HCT116 (cell line): ENCODE measurements around the gene ENTREP1. TPM values are rescaled to one million over a fixed set of nuclear protein-coding genes. Genes with fewer than 3 reads are reported as not detected.

Experiments used
- ATAC-seq: fragments of 200-7000 bp; cut with Tn5 transposase; 2 replicates; pipeline ENCODE4 v1.9.1; 2020; ENCODE audit warnings: mild to moderate bottlenecking, moderate library complexity
- BruUV-seq: library from RNA; stranded (reverse); fragments of 400-500 nt; replicated peaks from 2 replicates; lab custom pipeline; 2021; lab: Mats Ljungman, UMichigan
- CTCF ChIA-PET: fragments of 300-600 bp; sonication (Branson Sonifier 250); formaldehyde crosslinking; loops from one replicate; lab custom pipeline; 2021; ENCODE audit warnings: antibody characterized with exemption; lab: Charles Lee
- POLR2A ChIA-PET: fragments of 300-600, 350-600 bp; sonication (Branson Sonifier 250); formaldehyde crosslinking; loops from one replicate; lab custom pipeline; 2021; ENCODE audit warnings: antibody characterized with exemption; lab: Charles Lee
- RAD21 ChIA-PET, 2 experiments: fragments of 300-600 bp; sonication (Branson Sonifier 250); formaldehyde crosslinking; loops; one replicate each; lab custom pipeline; 2023; ENCODE audit warnings: low total read pairs in 2 of 2; ENCODE audit not compliant: uncharacterized antibody in 2 of 2, unreplicated experiment in 2 of 2, low non-redundant PET in 1 of 2; lab: Charles Lee
- DNase-seq: peaks from one replicate; pipeline ENCODE4 v3.0.0-alpha.2; 2010; ENCODE audit warnings: low read depth, low spot score
- H2AFZ ChIP-seq: fragments of 200-600 bp; shearing (Covaris generic), sonication (generic); 2 replicates; pipeline ENCODE4 v1.6.1; 2017; ENCODE audit warnings: low read depth, mixed run types, mixed read lengths, antibody characterized with exemption, low read length; ENCODE audit not compliant: poor library complexity, severe bottlenecking
- H3K27ac ChIP-seq: 2 replicates; pipeline ENCODE4 v1.5.1; 2012; ENCODE audit warnings: low read depth, low read length
- H3K27me3 ChIP-seq: fragments of 200-600 bp; sonication (generic); 2 replicates; pipeline ENCODE4 v1.6.1; 2016; ENCODE audit warnings: mixed run types, low read length, mixed read lengths; ENCODE audit not compliant: insufficient read depth
- H3K36me3 ChIP-seq, 2 experiments: fragments of 200-500 bp in 1 of 2; fragments of 200-600 bp in 1 of 2; sonication (Bioruptor generic) in 1 of 2; sonication (generic) in 1 of 2; 2 replicates each; pipeline versions ENCODE4 v1.5.1 to v1.6.1; 2014 to 2016; ENCODE audit warnings: low read length in 2 of 2, inconsistent platforms in 1 of 2, mixed read lengths in 1 of 2, mixed run types in 1 of 2; ENCODE audit not compliant: insufficient read depth in 2 of 2, control insufficient read depth in 1 of 2
- H3K4me1 ChIP-seq, 2 experiments: fragments of 200-600 bp in 1 of 2; sonication (generic) in 1 of 2; 2 replicates each; pipeline versions ENCODE4 v1.5.1 to v1.6.1; 2012 to 2017; ENCODE audit warnings: low read length in 2 of 2, inconsistent platforms in 1 of 2, mild to moderate bottlenecking in 1 of 2, mixed read lengths in 1 of 2, mixed run types in 1 of 2, moderate library complexity in 1 of 2; ENCODE audit not compliant: insufficient read depth in 2 of 2, control insufficient read depth in 1 of 2
- H3K4me2 ChIP-seq: fragments of 200-600 bp; sonication (generic); 2 replicates; pipeline ENCODE4 v1.6.1; 2017; ENCODE audit warnings: mixed run types, low read length, mixed read lengths
- H3K4me3 ChIP-seq, 2 experiments: fragments of 200-600 bp in 1 of 2; sonication (generic) in 1 of 2; replicated peaks in 1 of 2; 2 replicates each; pipeline ENCODE4 v1.5.1; 2011 to 2016; ENCODE audit warnings: low read length in 2 of 2, control low read depth in 1 of 2, low read depth in 1 of 2, mild to moderate bottlenecking in 1 of 2, mixed read lengths in 1 of 2, mixed run types in 1 of 2
- H3K79me2 ChIP-seq: fragments of 200-600 bp; sonication (generic); 2 replicates; pipeline ENCODE4 v1.6.1; 2017; ENCODE audit warnings: mild to moderate bottlenecking, mixed run types, low read length, moderate library complexity, mixed read lengths; ENCODE audit not compliant: insufficient read depth
- H3K9ac ChIP-seq: fragments of 200-600 bp; sonication (generic); 2 replicates; pipeline ENCODE4 v1.6.1; 2016; ENCODE audit warnings: low read length, mixed read lengths
- H3K9me2 ChIP-seq: fragments of 200-600 bp; sonication (generic), shearing (Covaris generic); 2 replicates; pipeline ENCODE4 v1.6.1; 2017; ENCODE audit warnings: mixed run types, mild to moderate bottlenecking, moderate library complexity; ENCODE audit not compliant: insufficient read depth
- H3K9me3 ChIP-seq, 2 experiments: fragments of 200-500 bp in 1 of 2; fragments of 200-600 bp in 1 of 2; sonication (Bioruptor generic) in 1 of 2; sonication (generic) in 1 of 2; 2 replicates each; pipeline ENCODE4 v1.6.1; 2014 to 2017; ENCODE audit warnings: low read length in 2 of 2, mixed read lengths in 2 of 2, inconsistent platforms in 1 of 2, low read depth in 1 of 2, mild to moderate bottlenecking in 1 of 2, mixed run types in 1 of 2, moderate library complexity in 1 of 2; ENCODE audit not compliant: control insufficient read depth in 1 of 2, insufficient read depth in 1 of 2
- H4K20me1 ChIP-seq: fragments of 200-600 bp; sonication (generic), shearing (Covaris generic); 2 replicates; pipeline ENCODE4 v1.6.1; 2017; ENCODE audit warnings: mixed run types, mild to moderate bottlenecking, moderate library complexity; ENCODE audit not compliant: insufficient read depth
- CBX3 ChIP-seq: IDR thresholded peaks from 2 replicates; pipeline ENCODE4 v1.6.1; 2012; ENCODE audit warnings: low read depth
- CEBPB ChIP-seq: IDR thresholded peaks from 2 replicates; pipeline ENCODE4 v1.6.1; 2012; ENCODE audit warnings: low read depth
- EZH2 ChIP-seq: fragments of 200-600 bp; sonication (generic); IDR thresholded peaks from 2 replicates; pipeline ENCODE4 v1.6.1; 2017; ENCODE audit warnings: antibody characterized with exemption, mixed run types
- EZH2phosphoT487 ChIP-seq: fragments of 200-600 bp; IDR thresholded peaks from 2 replicates; pipeline ENCODE4 v1.6.1; 2018; ENCODE audit warnings: antibody characterized with exemption, borderline replicate concordance
- FOSL1 ChIP-seq: IDR thresholded peaks from 2 replicates; pipeline ENCODE4 v1.6.1; 2012; ENCODE audit warnings: low read depth
- MAX ChIP-seq: IDR thresholded peaks from 2 replicates; pipeline ENCODE4 v1.6.1; 2012
- POLR2A ChIP-seq: IDR thresholded peaks from 2 replicates; pipeline ENCODE4 v1.7.0; 2011; ENCODE audit warnings: borderline replicate concordance; ENCODE audit not compliant: insufficient read depth, insufficient read length; ENCODE audit errors: extremely low read depth
- POLR2AphosphoS5 ChIP-seq: IDR thresholded peaks from 2 replicates; pipeline ENCODE4 v1.6.1; 2011; ENCODE audit warnings: mild to moderate bottlenecking, low read depth, low read length, moderate library complexity
- RAD21 ChIP-seq: IDR thresholded peaks from 2 replicates; pipeline ENCODE4 v1.6.1; 2012; ENCODE audit warnings: low read depth, mild to moderate bottlenecking
- SIN3A ChIP-seq: IDR thresholded peaks from 2 replicates; pipeline ENCODE4 v1.6.1; 2012; ENCODE audit warnings: low read depth
- SP1 ChIP-seq: IDR thresholded peaks from 2 replicates; pipeline ENCODE4 v1.6.1; 2012; ENCODE audit warnings: low read depth
- SRF ChIP-seq: IDR thresholded peaks from 2 replicates; pipeline ENCODE4 v1.6.1; 2012; ENCODE audit warnings: low read depth
- TCF7L2 ChIP-seq: IDR thresholded peaks from 2 replicates; pipeline ENCODE4 v1.7.0; 2011; ENCODE audit warnings: borderline replicate concordance, inconsistent platforms; ENCODE audit not compliant: insufficient read depth, insufficient read length; ENCODE audit errors: extremely low read depth
- ZFX ChIP-seq: fragments of 450-650 bp; IDR thresholded peaks from 2 replicates; pipeline ENCODE4 v1.6.1; 2017
- ZNF274 ChIP-seq: fragments of 200-500 bp; sonication (Bioruptor generic); IDR thresholded peaks from 2 replicates; pipeline ENCODE4 v1.6.1; 2014; ENCODE audit warnings: mild to moderate bottlenecking, low read depth, low read length, inconsistent platforms
- intact Hi-C: fragments of 100-400 bp; cut with micrococcal nuclease; formaldehyde crosslinking; loops from 2 replicates; pipeline ENCODE4 v1.10.0; 2022
- total RNA-seq: library from RNA; stranded (reverse); gene quantifications from one replicate; pipeline ENCODE4 v1.2.1, GENCODE V29; 2021; ENCODE audit not compliant: unreplicated experiment
- TF ChIP-seq, protein P1 (sequence below): IDR thresholded peaks from 2 replicates; pipeline ENCODE4 v1.6.1; 2011; ENCODE audit warnings: mild to moderate bottlenecking, low read length, moderate library complexity; ENCODE audit not compliant: insufficient replicate concordance; ENCODE audit errors: extremely low read depth

ENTREP1 gene
- total RNA-seq, 1 experiment from 2014 or later = 1.1 TPM

GRCh38 chr9:69379270-69379982 is 54.4 kb downstream of the ENTREP1 start:
- ChIA-PET POLR2A (no interaction called here), CTCF (no interaction called here), RAD21 (no interaction called here)
- Histone ChIP-seq H3K4me1 (peaks cover 6 to 14% of the 10 kb centered on the region in 2 experiments; a peak in 2 of 4 replicates), H3K9me3 (no peaks in the 10 kb centered on the region), H3K9me2 (no peaks in the 10 kb centered on the region), H3K4me2 (peak overlapping the region; percentile 6; the same call in 1 of the 2 replicates), H3K4me3 (no peak overlapping the region), H3K36me3 (no peaks in the 10 kb centered on the region), H3K9ac (no peak overlapping the region), H3K79me2 (no peaks in the 10 kb centered on the region), H3K27ac (no peak overlapping the region), H4K20me1 (no peaks in the 10 kb centered on the region), H3K27me3 (no peaks in the 10 kb centered on the region), H2AFZ (no peak overlapping the region)
- TF ChIP-seq SP1 = no peak
- no peak for TF ChIP-seq EZH2phosphoT487
- TF ChIP-seq RAD21 = no peak
- no peak for TF ChIP-seq POLR2AphosphoS5
- no peak for TF ChIP-seq ZFX
- TF ChIP-seq TCF7L2 = no peak
- TF ChIP-seq ZNF274 = no peak
- TF ChIP-seq SRF = no peak
- TF ChIP-seq MAX = no peak
- intact Hi-C loops = no loop called here
- DNase-seq (no peak), ATAC-seq (peak; percentile 46)
- BruUV-seq = no TSS peak

DNA sequence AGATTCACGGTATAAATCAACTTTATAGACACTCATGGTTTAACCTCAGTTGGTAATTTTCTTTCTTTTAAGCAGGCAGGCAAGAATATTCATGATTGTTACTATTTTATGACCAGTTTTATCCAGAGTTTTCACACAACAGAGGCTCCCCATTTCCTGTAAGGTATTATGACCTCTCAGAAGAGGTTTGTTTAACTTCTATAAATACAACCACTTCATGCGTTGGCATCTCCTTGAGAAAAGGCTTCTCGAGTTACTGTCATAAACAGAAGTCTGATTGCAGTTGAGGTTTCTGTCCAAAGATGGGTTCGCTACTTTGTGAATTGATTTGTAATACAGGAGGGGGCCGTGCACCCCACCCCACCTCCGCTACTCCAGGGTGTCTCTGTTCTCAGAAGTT is 55.3 kb downstream of the ENTREP1 start:
- ChIA-PET CTCF (no interaction called here), RAD21 (no interaction called here), POLR2A (no interaction called here)
- Histone ChIP-seq H3K4me3 (no peak overlapping the region), H3K79me2 (no peaks in the 10 kb centered on the region), H3K9me2 (no peaks in the 10 kb centered on the region), H3K4me2 (no peak overlapping the region), H3K9ac (no peak overlapping the region), H4K20me1 (no peaks in the 10 kb centered on the region), H3K27ac (no peak overlapping the region), H3K4me1 (peaks cover 6 to 14% of the 10 kb centered on the region in 2 experiments; a peak in 2 of 4 replicates), H3K27me3 (no peaks in the 10 kb centered on the region), H3K36me3 (no peaks in the 10 kb centered on the region), H3K9me3 (no peaks in the 10 kb centered on the region), H2AFZ (no peak overlapping the region)
- intact Hi-C loops = loop anchor here (5.0 kb wide), 1 partner anchor 33 kb away; no protein-coding TSS in a partner anchor
- ATAC-seq = no peak
- no peak for DNase-seq
- no TSS peak for BruUV-seq
- TF ChIP-seq CEBPB (no peak), EZH2 (no peak), TCF7L2 (no peak), RAD21 (no peak), SP1 (no peak), SIN3A (no peak), CBX3 (no peak), ZNF274 (no peak), FOSL1 (no peak), MAX (no peak), POLR2A (no peak), POLR2AphosphoS5 (no peak), EZH2phosphoT487 (no peak), ZFX (no peak)
- TF ChIP-seq, protein P1, sequence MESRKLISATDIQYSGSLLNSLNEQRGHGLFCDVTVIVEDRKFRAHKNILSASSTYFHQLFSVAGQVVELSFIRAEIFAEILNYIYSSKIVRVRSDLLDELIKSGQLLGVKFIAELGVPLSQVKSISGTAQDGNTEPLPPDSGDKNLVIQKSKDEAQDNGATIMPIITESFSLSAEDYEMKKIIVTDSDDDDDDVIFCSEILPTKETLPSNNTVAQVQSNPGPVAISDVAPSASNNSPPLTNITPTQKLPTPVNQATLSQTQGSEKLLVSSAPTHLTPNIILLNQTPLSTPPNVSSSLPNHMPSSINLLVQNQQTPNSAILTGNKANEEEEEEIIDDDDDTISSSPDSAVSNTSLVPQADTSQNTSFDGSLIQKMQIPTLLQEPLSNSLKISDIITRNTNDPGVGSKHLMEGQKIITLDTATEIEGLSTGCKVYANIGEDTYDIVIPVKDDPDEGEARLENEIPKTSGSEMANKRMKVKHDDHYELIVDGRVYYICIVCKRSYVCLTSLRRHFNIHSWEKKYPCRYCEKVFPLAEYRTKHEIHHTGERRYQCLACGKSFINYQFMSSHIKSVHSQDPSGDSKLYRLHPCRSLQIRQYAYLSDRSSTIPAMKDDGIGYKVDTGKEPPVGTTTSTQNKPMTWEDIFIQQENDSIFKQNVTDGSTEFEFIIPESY = no peak
